ENCODE results near the gene KLHL29. TPM values are rescaled to one million over a fixed set of nuclear protein-coding genes. Genes with fewer than 3 reads are reported as not detected.

KLHL29 gene
- total RNA-seq, 4 donors from 2014 or later, result 39.6 to 52.0 (median 40.4) TPM

DNA sequence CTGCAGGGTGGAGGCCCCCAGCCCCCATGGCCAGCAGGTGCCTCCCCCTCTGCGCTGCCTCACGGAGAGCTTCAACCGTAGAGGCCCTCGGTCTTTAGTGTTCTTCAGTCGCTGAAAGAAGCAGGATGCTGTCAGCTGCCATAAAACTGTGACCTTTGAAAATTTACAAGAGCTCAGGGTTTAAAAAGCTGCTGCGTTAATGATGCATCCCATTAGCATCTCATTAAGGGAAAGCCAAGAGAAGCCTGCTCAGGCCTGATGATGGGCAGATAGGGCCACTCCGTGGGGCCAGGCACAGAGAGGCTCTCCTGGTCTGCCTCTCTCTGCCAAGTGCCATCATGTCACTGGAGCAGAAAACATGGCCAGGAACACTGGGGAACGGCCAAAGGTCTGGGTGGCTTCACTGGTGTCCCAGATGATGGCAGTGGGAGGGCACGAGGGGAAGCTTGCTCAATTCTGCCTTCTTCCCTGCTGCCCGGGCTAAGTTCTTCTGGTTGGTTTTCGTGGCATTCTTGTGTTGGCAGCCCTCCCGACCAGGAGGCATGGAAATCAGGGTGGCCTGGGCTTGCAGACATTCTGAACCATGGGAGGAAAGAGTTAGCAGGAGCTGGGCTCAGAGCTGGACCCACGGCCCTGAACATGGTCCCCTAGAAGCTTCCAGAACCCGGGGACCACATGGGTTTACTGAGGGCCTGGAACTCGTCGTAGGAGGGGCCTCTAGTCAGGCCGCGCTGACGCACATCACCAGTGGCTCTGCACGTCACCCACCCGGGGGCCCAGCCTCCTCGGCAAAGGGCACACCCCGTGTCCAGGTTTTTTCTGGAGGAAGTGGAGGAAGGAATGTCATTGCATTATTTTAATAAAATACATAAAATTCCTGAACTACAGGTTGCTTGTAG, 250.7 kb downstream of the KLHL29 start:
- no peaks in the 10 kb centered on the region for H3K9me3 ChIP-seq
- no peaks in the 10 kb centered on the region for H3K27me3 ChIP-seq
- DNase-seq (ENCODE audit: low spot score in 2 of 2), result no peak
- H3K27ac ChIP-seq, result peak overlapping the region in 2 of 4 donors; percentile 63 to 81
- peaks cover 0 to 21% (median 0%) of the 10 kb centered on the region in 3 donors for H3K36me3 ChIP-seq
- WGBS, 2 donors, result 71 to 79% methylated on average over 23 of the region's 23 CpGs
- H3K4me3 ChIP-seq, result no peak overlapping the region
- H3K4me1 ChIP-seq, result peaks cover 0 to 28% (median 7%) of the 10 kb centered on the region in 4 donors
- TF ChIP-seq POLR2A (IDR thresholded peaks at IDR 0.05) (no peak), EP300 (IDR thresholded peaks at IDR 0.05) (no peak)
- TF ChIP-seq, protein P1, sequence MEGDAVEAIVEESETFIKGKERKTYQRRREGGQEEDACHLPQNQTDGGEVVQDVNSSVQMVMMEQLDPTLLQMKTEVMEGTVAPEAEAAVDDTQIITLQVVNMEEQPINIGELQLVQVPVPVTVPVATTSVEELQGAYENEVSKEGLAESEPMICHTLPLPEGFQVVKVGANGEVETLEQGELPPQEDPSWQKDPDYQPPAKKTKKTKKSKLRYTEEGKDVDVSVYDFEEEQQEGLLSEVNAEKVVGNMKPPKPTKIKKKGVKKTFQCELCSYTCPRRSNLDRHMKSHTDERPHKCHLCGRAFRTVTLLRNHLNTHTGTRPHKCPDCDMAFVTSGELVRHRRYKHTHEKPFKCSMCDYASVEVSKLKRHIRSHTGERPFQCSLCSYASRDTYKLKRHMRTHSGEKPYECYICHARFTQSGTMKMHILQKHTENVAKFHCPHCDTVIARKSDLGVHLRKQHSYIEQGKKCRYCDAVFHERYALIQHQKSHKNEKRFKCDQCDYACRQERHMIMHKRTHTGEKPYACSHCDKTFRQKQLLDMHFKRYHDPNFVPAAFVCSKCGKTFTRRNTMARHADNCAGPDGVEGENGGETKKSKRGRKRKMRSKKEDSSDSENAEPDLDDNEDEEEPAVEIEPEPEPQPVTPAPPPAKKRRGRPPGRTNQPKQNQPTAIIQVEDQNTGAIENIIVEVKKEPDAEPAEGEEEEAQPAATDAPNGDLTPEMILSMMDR (IDR thresholded peaks at IDR 0.05), result no peak

DNA sequence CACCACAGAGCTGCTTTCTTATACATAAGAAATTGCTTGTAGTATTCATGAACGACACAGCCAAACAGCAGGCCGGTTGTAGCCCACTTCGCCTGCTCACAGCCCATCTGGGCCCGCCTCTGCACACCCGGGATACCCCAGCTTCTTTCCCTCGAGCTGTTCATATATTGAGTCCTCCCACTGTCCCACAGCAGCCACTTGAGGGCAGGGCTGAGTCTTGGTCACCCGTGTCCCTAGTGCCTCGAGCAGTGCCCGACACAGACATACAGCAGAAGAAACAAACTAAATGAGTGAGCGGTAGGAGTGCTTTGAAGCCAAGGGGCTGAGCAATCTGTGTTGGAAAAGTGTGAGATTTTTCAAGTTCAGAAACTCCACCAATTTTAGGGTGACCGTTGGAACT, 251.4 kb downstream of the KLHL29 start:
- Histone ChIP-seq H3K27ac (peak overlapping the region in 3 of 4 donors; percentile 14 to 81 (median 63)), H3K27me3 (no peaks in the 10 kb centered on the region), H3K36me3 (peaks cover 0 to 29% (median 0%) of the 10 kb centered on the region in 3 donors), H3K4me1 (peaks cover 0 to 28% (median 7%) of the 10 kb centered on the region in 4 donors), H3K4me3 (no peak overlapping the region), H3K9me3 (no peaks in the 10 kb centered on the region)
- no peak for TF ChIP-seq EP300 (IDR thresholded peaks at IDR 0.05)
- TF ChIP-seq, protein P1 (IDR thresholded peaks at IDR 0.05), result peak in 2 of 5 experiments; percentile 8 to 14
- no peak for DNase-seq (ENCODE audit: low spot score in 2 of 2)
- 45 to 46% methylated on average over 11 of the region's 11 CpGs for WGBS, 2 donors

DNA sequence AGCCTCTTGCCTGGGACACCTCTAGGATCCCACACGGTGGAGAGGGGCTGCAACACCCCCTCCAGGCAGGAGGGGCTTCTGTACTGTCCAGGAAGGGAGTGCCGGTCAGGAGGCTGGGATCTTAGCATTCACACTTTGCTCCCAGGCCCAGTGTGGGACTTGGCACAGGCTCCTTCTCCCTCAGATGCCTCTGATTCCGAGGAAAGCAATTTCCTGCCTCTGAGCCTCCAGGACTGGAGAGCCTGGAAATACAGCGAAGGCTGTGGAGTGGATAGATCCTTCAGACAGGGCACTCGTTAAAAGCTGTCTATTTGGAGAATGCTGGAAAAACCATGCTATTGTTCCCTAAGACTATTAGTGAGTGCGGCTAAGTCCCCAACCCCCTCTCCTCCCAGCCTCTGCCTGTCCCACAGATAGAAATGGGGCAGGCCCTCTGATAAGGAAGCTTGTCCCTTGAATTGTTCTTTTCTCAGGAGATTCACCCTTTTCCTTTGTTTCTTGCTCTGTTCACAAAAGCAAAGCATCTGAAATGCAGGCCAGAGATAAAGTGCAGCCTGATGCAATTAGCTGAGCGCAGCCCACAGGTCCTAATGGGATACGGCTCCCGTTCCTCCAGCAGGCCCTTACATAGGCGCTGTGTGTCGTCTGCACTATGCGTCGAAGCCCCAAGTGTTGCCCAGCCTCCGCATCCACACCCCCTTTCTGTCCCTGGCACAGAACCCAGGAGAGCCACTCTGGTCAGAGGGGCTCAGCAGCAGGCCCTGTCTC, 252.2 kb downstream of the KLHL29 start:
- Histone ChIP-seq H3K27me3 (no peaks in the 10 kb centered on the region), H3K36me3 (peaks cover 0 to 36% (median 0%) of the 10 kb centered on the region in 3 donors), H3K4me3 (no peak overlapping the region), H3K27ac (peak overlapping the region in 3 of 4 donors; percentile 14 to 81 (median 63)), H3K9me3 (no peaks in the 10 kb centered on the region), H3K4me1 (peaks cover 0 to 28% (median 7%) of the 10 kb centered on the region in 4 donors)
- TF ChIP-seq POLR2A (IDR thresholded peaks at IDR 0.05), result no peak
- TF ChIP-seq EP300 (IDR thresholded peaks at IDR 0.05), result no peak
- TF ChIP-seq, protein P1 (IDR thresholded peaks at IDR 0.05), result no peak
- WGBS, 2 donors, result 46 to 47% methylated on average over 9 to 14 of the region's 14 CpGs
- peak in 1 of 2 donors; percentile 24 for DNase-seq (ENCODE audit: low spot score in 2 of 2)

DNA sequence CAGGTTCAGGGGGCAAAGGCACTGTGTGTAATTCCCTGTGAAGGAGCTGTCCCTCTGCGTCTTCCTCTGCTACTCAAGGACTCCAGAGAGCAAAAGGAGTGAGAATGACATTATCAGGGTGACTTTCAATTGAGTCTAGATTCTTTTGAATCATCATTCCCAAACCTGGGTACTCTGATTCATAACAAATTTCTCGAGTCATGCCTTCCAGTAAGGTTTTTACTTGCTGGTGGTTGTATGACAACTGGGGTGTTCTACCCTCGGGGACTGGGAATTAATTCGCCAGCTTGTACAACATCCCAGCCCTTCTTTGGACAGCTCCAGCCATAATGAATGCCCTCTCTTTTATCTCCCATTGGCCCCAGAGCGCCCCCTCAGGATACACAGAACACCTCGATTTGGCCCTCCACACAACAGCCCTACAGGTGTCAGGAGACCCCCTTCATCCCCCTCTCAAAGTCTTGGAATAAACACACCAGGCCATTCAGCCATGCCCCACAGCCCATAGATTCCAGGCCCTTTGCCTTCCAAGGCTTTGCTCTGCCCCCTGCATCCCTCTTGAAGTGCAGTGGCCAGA, 254.5 kb downstream of the KLHL29 start:
- peaks cover 0 to 58% (median 0%) of the 10 kb centered on the region in 3 donors for H3K36me3 ChIP-seq
- H3K9me3 ChIP-seq, result no peaks in the 10 kb centered on the region
- H3K27me3 ChIP-seq, result no peaks in the 10 kb centered on the region
- 80 to 87% methylated on average over 6 of the region's 6 CpGs for WGBS, 2 donors
- H3K4me1 ChIP-seq, result peaks cover 0 to 28% (median 7%) of the 10 kb centered on the region in 4 donors
- H3K4me3 ChIP-seq, result no peak overlapping the region
- TF ChIP-seq POLR2A (IDR thresholded peaks at IDR 0.05) (no peak), EP300 (IDR thresholded peaks at IDR 0.05) (no peak)
- TF ChIP-seq, protein P1 (IDR thresholded peaks at IDR 0.05), result no peak
- H3K27ac ChIP-seq, result no peak overlapping the region
- no peak for DNase-seq (ENCODE audit: low spot score in 2 of 2)

Data from tibial nerve (tissue), 4 donors.